ENCODE data around the gene HMCN2. TPM values are rescaled to one million over a fixed set of nuclear protein-coding genes. Genes with fewer than 3 reads are reported as not detected.

HMCN2 gene
- total RNA-seq, 2 experiments from 2014 or later: not detected

- BruUV-seq (replicated peaks): no TSS peak
- Histone ChIP-seq H2AFZ (ENCODE audit: low read length) (no peak overlapping the region), H3K36me3 (ENCODE audit: insufficient read depth, low read length) (no peaks in the 10 kb centered on the region), H3K9me2 (ENCODE audit: insufficient read depth, low read length) (no peaks in the 10 kb centered on the region), H3K4me1 (ENCODE audit: insufficient read depth, low read length, poor library complexity, severe bottlenecking) (no peaks in the 10 kb centered on the region), H3K79me2 (ENCODE audit: insufficient read depth, low read depth, low read length) (no peaks in the 10 kb centered on the region), H4K20me1 (ENCODE audit: insufficient read depth, low read length) (no peaks in the 10 kb centered on the region), H3K9me3 (ENCODE audit: low read length) (no peaks in the 10 kb centered on the region), H3K27ac (ENCODE audit: low read depth, low read length, poor library complexity, severe bottlenecking) (no peak overlapping the region), H3K4me2 (ENCODE audit: low read length) (no peak overlapping the region), H3K4me3 (ENCODE audit: low read depth, low read length, poor library complexity, severe bottlenecking) (no peak overlapping the region)
- POLR2A ChIA-PET: no interaction called here
- TF ChIP-seq EZH2phosphoT487 (IDR thresholded peaks at IDR 0.05; ENCODE audit: borderline replicate concordance, low read depth, low read length) (no peak), CTCF (conservative IDR thresholded peaks at IDR 0.05; ENCODE audit: low read length) (no peak)
- CTCF ChIA-PET (ENCODE audit: unreplicated experiment): no interaction called here
- intact Hi-C loops (cut with micrococcal nuclease; ENCODE audit: unreplicated experiment): no loop called here
- DNase-seq (ENCODE audit: low spot score): no peak
These were observed 95.1 kb downstream of the HMCN2 start for GRCh38 chr9:130360672-130361071.

- Histone ChIP-seq H4K20me1 (ENCODE audit: insufficient read depth, low read length) (no peaks in the 10 kb centered on the region), H3K4me3 (ENCODE audit: low read depth, low read length, poor library complexity, severe bottlenecking) (no peak overlapping the region), H3K27ac (ENCODE audit: low read depth, low read length, poor library complexity, severe bottlenecking) (no peak overlapping the region), H3K36me3 (ENCODE audit: insufficient read depth, low read length) (no peaks in the 10 kb centered on the region), H3K4me2 (ENCODE audit: low read length) (no peak overlapping the region), H3K4me1 (ENCODE audit: insufficient read depth, low read length, poor library complexity, severe bottlenecking) (no peaks in the 10 kb centered on the region), H3K79me2 (ENCODE audit: insufficient read depth, low read depth, low read length) (no peaks in the 10 kb centered on the region), H3K9me3 (ENCODE audit: low read length) (no peaks in the 10 kb centered on the region), H2AFZ (ENCODE audit: low read length) (no peak overlapping the region), H3K9me2 (ENCODE audit: insufficient read depth, low read length) (no peaks in the 10 kb centered on the region)
- BruUV-seq (replicated peaks): no TSS peak
- no peak for DNase-seq (ENCODE audit: low spot score)
- intact Hi-C loops (cut with micrococcal nuclease; ENCODE audit: unreplicated experiment): no loop called here
- POLR2A ChIA-PET: no interaction called here
- CTCF ChIA-PET (ENCODE audit: unreplicated experiment): no interaction called here
- TF ChIP-seq EZH2phosphoT487 (IDR thresholded peaks at IDR 0.05; ENCODE audit: borderline replicate concordance, low read depth, low read length): no peak
- no peak for TF ChIP-seq CTCF (conservative IDR thresholded peaks at IDR 0.05; ENCODE audit: low read length)
These were observed 96.4 kb downstream of the HMCN2 start for GRCh38 chr9:130361873-130362362.

- no peak for DNase-seq (ENCODE audit: low spot score)
- Histone ChIP-seq H2AFZ (ENCODE audit: low read length) (no peak overlapping the region), H3K36me3 (ENCODE audit: insufficient read depth, low read length) (no peaks in the 10 kb centered on the region), H3K27ac (ENCODE audit: low read depth, low read length, poor library complexity, severe bottlenecking) (no peak overlapping the region), H3K4me3 (ENCODE audit: low read depth, low read length, poor library complexity, severe bottlenecking) (no peak overlapping the region), H3K79me2 (ENCODE audit: insufficient read depth, low read depth, low read length) (no peaks in the 10 kb centered on the region), H3K9me2 (ENCODE audit: insufficient read depth, low read length) (no peaks in the 10 kb centered on the region), H3K9me3 (ENCODE audit: low read length) (no peaks in the 10 kb centered on the region), H3K4me1 (ENCODE audit: insufficient read depth, low read length, poor library complexity, severe bottlenecking) (no peaks in the 10 kb centered on the region), H4K20me1 (ENCODE audit: insufficient read depth, low read length) (no peaks in the 10 kb centered on the region), H3K4me2 (ENCODE audit: low read length) (no peak overlapping the region)
- POLR2A ChIA-PET: no interaction called here
- CTCF ChIA-PET (ENCODE audit: unreplicated experiment): interaction anchor here (0.5 kb wide), 1 partner anchor 518 kb away, joined by 3 read pairs; no protein-coding TSS in a partner anchor
- no peak for TF ChIP-seq EZH2phosphoT487 (IDR thresholded peaks at IDR 0.05; ENCODE audit: borderline replicate concordance, low read depth, low read length)
- no peak for TF ChIP-seq CTCF (conservative IDR thresholded peaks at IDR 0.05; ENCODE audit: low read length)
- BruUV-seq (replicated peaks): no TSS peak
- intact Hi-C loops (cut with micrococcal nuclease; ENCODE audit: unreplicated experiment): no loop called here
These were observed 97.1 kb downstream of the HMCN2 start for GRCh38 chr9:130362691-130363090.

Measured in OCI-LY7 (cell line).